H1 (cell line): ENCODE measurements around the gene RNF38. TPM values are rescaled to one million over a fixed set of nuclear protein-coding genes. Genes with fewer than 3 reads are reported as not detected.

Experiments used
- CTCF ChIA-PET: fragments of 300-600 bp; sonication (Branson Sonifier 250); formaldehyde crosslinking; loops from one replicate; lab custom pipeline; 2021; ENCODE audit not compliant: partially characterized antibody; lab: Charles Lee
- POLR2A ChIA-PET: fragments of 300-600 bp; sonication (Branson Sonifier 250); formaldehyde crosslinking; loops from one replicate; lab custom pipeline; 2021; ENCODE audit warnings: inconsistent platforms; ENCODE audit not compliant: partially characterized antibody; lab: Charles Lee
- DNase-seq, 2 experiments: peaks; one replicate each; pipeline versions ENCODE4 v3.0.0 to v3.0.0-alpha.2; 2010 to 2022; ENCODE audit warnings: low spot score in 2 of 2, low read depth in 1 of 2, mixed read lengths in 1 of 2
- FAIRE-seq: peaks from 2 replicates; lab custom pipeline; 2011; peaks lifted over from hg19 to GRCh38; lab: Jason Lieb, UNC
- H2AFZ ChIP-seq: 2 replicates; pipeline ENCODE4 v1.8.1; 2012; ENCODE audit warnings: low read length, inconsistent platforms
- H2AK5ac ChIP-seq: 2 replicates; pipeline ENCODE4 v1.6.1; 2013; ENCODE audit warnings: low read depth, low read length
- H2BK120ac ChIP-seq: replicated peaks from 2 replicates; pipeline ENCODE3; 2013; ENCODE audit warnings: low read depth, low read length, inconsistent platforms
- H2BK12ac ChIP-seq: 2 replicates; pipeline ENCODE4 v1.6.1; 2013; ENCODE audit warnings: low read depth, low read length
- H2BK15ac ChIP-seq: 2 replicates; pipeline ENCODE4 v1.6.1; 2013; ENCODE audit warnings: low read length
- H2BK20ac ChIP-seq: 2 replicates; pipeline ENCODE4 v1.6.1; 2013; ENCODE audit warnings: low read length
- H2BK5ac ChIP-seq: 2 replicates; pipeline ENCODE4 v1.6.1; 2013; ENCODE audit warnings: low read depth, low read length
- H3K14ac ChIP-seq: 2 replicates; pipeline ENCODE4 v1.6.1; 2013; ENCODE audit warnings: inconsistent platforms; ENCODE audit not compliant: insufficient read length
- H3K18ac ChIP-seq: 2 replicates; pipeline ENCODE4 v1.6.1; 2013; ENCODE audit warnings: low read length; ENCODE audit errors: extremely low read depth
- H3K23ac ChIP-seq: 2 replicates; pipeline ENCODE4 v1.6.1; 2013; ENCODE audit warnings: inconsistent platforms; ENCODE audit not compliant: insufficient read length
- H3K23me2 ChIP-seq: 2 replicates; pipeline ENCODE4 v1.6.1; 2013; ENCODE audit warnings: low read depth, low read length
- H3K27ac ChIP-seq: 2 replicates; pipeline ENCODE4 v1.6.1; 2011; ENCODE audit warnings: low read depth, low read length, inconsistent platforms
- H3K27me3 ChIP-seq, 4 experiments: replicated peaks in 1 of 4; 1 replicate in 1 of 4; 2 replicates in 3 of 4; pipeline versions ENCODE4 v1.6.1 to v1.8.1; 2011 to 2013; ENCODE audit warnings: low read length in 3 of 4, mild to moderate bottlenecking in 3 of 4, inconsistent platforms in 2 of 4, mixed read lengths in 2 of 4, moderate library complexity in 1 of 4; ENCODE audit not compliant: control insufficient read depth in 3 of 4, insufficient read depth in 3 of 4; ENCODE audit errors: extremely low read depth in 1 of 4
- H3K36me3 ChIP-seq, 4 experiments: 2 replicates each; pipeline versions ENCODE4 v1.6.1 to v1.8.1; 2011 to 2013; ENCODE audit warnings: mild to moderate bottlenecking in 4 of 4, low read length in 3 of 4, moderate library complexity in 2 of 4, control low read depth in 1 of 4, inconsistent platforms in 1 of 4; ENCODE audit not compliant: insufficient read depth in 4 of 4, control insufficient read depth in 2 of 4
- H3K4ac ChIP-seq: replicated peaks from 2 replicates; pipeline ENCODE3; 2013; ENCODE audit warnings: low read length, low read depth, mixed read lengths, inconsistent platforms; ENCODE audit not compliant: insufficient read length
- H3K4me1 ChIP-seq, 4 experiments: replicated peaks in 1 of 4; 1 replicate in 1 of 4; 2 replicates in 3 of 4; pipeline versions ENCODE4 v1.6.1 to v1.8.1; 2011 to 2013; ENCODE audit warnings: low read length in 3 of 4, inconsistent platforms in 2 of 4, mixed read lengths in 1 of 4; ENCODE audit not compliant: insufficient read depth in 4 of 4, control insufficient read depth in 3 of 4
- H3K4me2 ChIP-seq, 2 experiments: 2 replicates each; pipeline versions ENCODE4 v1.6.1 to v1.8.1; 2011 to 2013; ENCODE audit warnings: low read depth in 2 of 2, low read length in 2 of 2, control low read depth in 1 of 2, inconsistent platforms in 1 of 2, mild to moderate bottlenecking in 1 of 2; ENCODE audit not compliant: insufficient read depth in 1 of 2
- H3K4me3 ChIP-seq, 4 experiments: fragments of 200-600, 300-600 bp in 1 of 4; sonication (generic), shearing (Covaris generic), sonication (Bioruptor Twin) in 1 of 4; 2 replicates each; pipeline versions ENCODE4 v1.5.1 to v1.8.1; 2011 to 2016; ENCODE audit warnings: low read length in 4 of 4, low read depth in 3 of 4, control low read depth in 2 of 4, inconsistent platforms in 2 of 4, mild to moderate bottlenecking in 2 of 4, mixed read lengths in 1 of 4, moderate library complexity in 1 of 4; ENCODE audit not compliant: insufficient read depth in 2 of 4; ENCODE audit errors: extremely low read depth in 1 of 4
- H3K56ac ChIP-seq: replicated peaks from 2 replicates; pipeline ENCODE3; 2013; ENCODE audit warnings: low read depth, mild to moderate bottlenecking, mixed read lengths, low read length, inconsistent platforms; ENCODE audit not compliant: insufficient read length
- H3K79me1 ChIP-seq: 2 replicates; pipeline ENCODE4 v1.6.1; 2013; ENCODE audit warnings: low read depth, low read length, control low read depth
- H3K79me2 ChIP-seq, 2 experiments: 2 replicates each; pipeline versions ENCODE4 v1.6.1 to v1.8.1; 2012 to 2013; ENCODE audit warnings: low read length in 2 of 2, mild to moderate bottlenecking in 2 of 2, inconsistent platforms in 1 of 2; ENCODE audit not compliant: insufficient read depth in 2 of 2, control insufficient read depth in 1 of 2
- H3K9ac ChIP-seq, 4 experiments: replicated peaks in 1 of 4; 1 replicate in 1 of 4; 2 replicates in 3 of 4; pipeline versions ENCODE4 v1.6.1 to v1.8.1; 2011 to 2013; ENCODE audit warnings: low read depth in 3 of 4, low read length in 3 of 4, control low read depth in 2 of 4, mild to moderate bottlenecking in 2 of 4, moderate library complexity in 2 of 4, inconsistent platforms in 1 of 4; ENCODE audit errors: extremely low read depth in 1 of 4
- H3K9me3 ChIP-seq, 2 experiments: 2 replicates each; pipeline versions ENCODE4 v1.6.1 to v1.8.1; 2012 to 2013; ENCODE audit warnings: mild to moderate bottlenecking in 2 of 2, moderate library complexity in 2 of 2, control low read depth in 1 of 2, inconsistent platforms in 1 of 2, low read depth in 1 of 2, low read length in 1 of 2, mixed read lengths in 1 of 2; ENCODE audit not compliant: insufficient read depth in 2 of 2
- H4K20me1 ChIP-seq, 2 experiments: replicated peaks in 1 of 2; 2 replicates each; pipeline versions ENCODE3 to v1.8.1; 2011 to 2013; ENCODE audit warnings: inconsistent platforms in 2 of 2, low read length in 2 of 2, mild to moderate bottlenecking in 1 of 2; ENCODE audit not compliant: insufficient read depth in 2 of 2, control insufficient read depth in 1 of 2
- H4K5ac ChIP-seq: 2 replicates; pipeline ENCODE4 v1.6.1; 2013; ENCODE audit warnings: low read length, low read depth, mixed read lengths, inconsistent platforms; ENCODE audit not compliant: insufficient read length
- H4K8ac ChIP-seq: 2 replicates; pipeline ENCODE4 v1.8.0; 2013; ENCODE audit warnings: mild to moderate bottlenecking, moderate library complexity, low read length, inconsistent platforms; ENCODE audit not compliant: insufficient read depth; ENCODE audit errors: extremely low read depth
- H4K91ac ChIP-seq: replicated peaks from 2 replicates; pipeline ENCODE3; 2013; ENCODE audit warnings: low read length, mixed read lengths, inconsistent platforms; ENCODE audit not compliant: insufficient read length
- BACH1 ChIP-seq: IDR thresholded peaks from 2 replicates; pipeline ENCODE4 v1.6.1; 2012; ENCODE audit warnings: low read length, improper control_type of control experiment
- CEBPB ChIP-seq: IDR thresholded peaks from 2 replicates; pipeline ENCODE4 v1.6.1; 2012; ENCODE audit warnings: low read depth, low read length
- EZH2 ChIP-seq: fragments of 200-600 bp; sonication (generic); IDR thresholded peaks from 2 replicates; pipeline ENCODE4 v1.7.1; 2012; ENCODE audit warnings: low read depth, mild to moderate bottlenecking, moderate library complexity, low read length, inconsistent platforms; ENCODE audit not compliant: severe bottlenecking
- MAX ChIP-seq: IDR thresholded peaks from 2 replicates; pipeline ENCODE4 v1.6.1; 2012; ENCODE audit warnings: inconsistent platforms
- RAD21 ChIP-seq, 2 experiments: IDR thresholded peaks in 1 of 2; conservative IDR thresholded peaks in 1 of 2; 2 replicates each; pipeline ENCODE4 v1.6.1; 2011; ENCODE audit warnings: low read depth in 2 of 2, low read length in 2 of 2, improper control_type of control experiment in 1 of 2, inconsistent platforms in 1 of 2, mild to moderate bottlenecking in 1 of 2, moderate library complexity in 1 of 2
- SIX5 ChIP-seq: IDR thresholded peaks from 2 replicates; pipeline ENCODE4 v1.6.1; 2011; ENCODE audit warnings: mild to moderate bottlenecking, low read depth, low read length
- TAF1 ChIP-seq: IDR thresholded peaks from 2 replicates; pipeline ENCODE4 v1.6.1; 2011; ENCODE audit warnings: mild to moderate bottlenecking, low read depth, low read length
- USF2 ChIP-seq: IDR thresholded peaks from 2 replicates; pipeline ENCODE4 v1.6.1; 2011; ENCODE audit warnings: low read length, improper control_type of control experiment
- ZNF274 ChIP-seq: IDR thresholded peaks from 2 replicates; pipeline ENCODE4 v1.7.0; 2012; ENCODE audit warnings: low read length, borderline replicate concordance; ENCODE audit errors: extremely low read depth
- WGBS, 2 experiments: shearing (Covaris generic) in 1 of 2; methylation state at CpG; one replicate each; pipeline versions ENCODE4 v1.1.6 to v1.1.7; 2013 to 2015; ENCODE audit warnings: low lambda C conversion rate in 2 of 2, mixed read lengths in 2 of 2, inconsistent platforms in 1 of 2, low coverage in 1 of 2, missing lambda C conversion rate in 1 of 2; ENCODE audit not compliant: insufficient replicate concordance in 2 of 2, insufficient coverage in 1 of 2, insufficient read length in 1 of 2; ENCODE audit errors: extremely low coverage in 1 of 2, missing lambda C conversion rate in 1 of 2; 5-methylcytosine and 5-hydroxymethylcytosine counted together
- polyA plus RNA-seq, 7 experiments: library from polyadenylated mRNA; depleted of rRNA in 3 of 7; stranded (reverse) in 5 of 7; unstranded in 2 of 7; fragments of >200 nt in 5 of 7; fragments of 200-250 nt in 2 of 7; gene quantifications; 1 replicate in 5 of 7; 2 replicates in 1 of 7; 4 replicates in 1 of 7; pipeline versions ENCODE4 v1.2.1 to v1.2.3, GENCODE V29; 2011 to 2013; ENCODE audit warnings: missing spikeins in 2 of 7, mixed read lengths in 2 of 7
- total RNA-seq: library from RNA; stranded (reverse); fragmentation: NEBNext Ultra II Directional; extraction: Animal tissue kit (Norgen Biotek cat#: 25700); gene quantifications from 2 replicates; pipeline ENCODE4 v1.2.1, GENCODE V29; 2021

RNF38 gene
- total and polyA plus RNA-seq, 2 of the 8 experiments (the other 6 are each of a cell fraction or from before 2014, with no cell fraction given) = 54.9 to 60.9 TPM

- H3K79me1 ChIP-seq = no peaks in the 10 kb centered on the region
- no peak overlapping the region for H3K4me2 ChIP-seq
- no peak overlapping the region for H3K56ac ChIP-seq
- peak overlapping the region; percentile 54; the same call in 1 of the 2 replicates for H4K8ac ChIP-seq
- DNase-seq = peak in 1 of 2 experiments; percentile 48
- no peak overlapping the region for H2BK15ac ChIP-seq
- no peak overlapping the region for H3K14ac ChIP-seq
- H4K91ac ChIP-seq = no peak overlapping the region
- WGBS, 2 experiments = 75% methylated on average over 12 of the region's 12 CpGs; no CpG with 5 or more reads in 1 of the 2 experiments
- H4K5ac ChIP-seq = no peak overlapping the region
- no peak for FAIRE-seq
- peak overlapping the region; percentile 35; the same call in 1 of the 2 replicates for H2AFZ ChIP-seq
- no peaks in the 10 kb centered on the region for H3K36me3 ChIP-seq
- peak overlapping the region; percentile 70; the same call in 1 of the 2 replicates for H2AK5ac ChIP-seq
- no peaks in the 10 kb centered on the region for H3K79me2 ChIP-seq
- H4K20me1 ChIP-seq = no peaks in the 10 kb centered on the region
- no peak overlapping the region for H2BK120ac ChIP-seq
- ChIA-PET POLR2A (no interaction called here), CTCF (interaction anchor here (0.9 to 3.1 kb wide), 2 partner anchors 13 to 446 kb away, joined by 3 to 11 read pairs; no protein-coding TSS in a partner anchor)
- H3K4ac ChIP-seq = no peak overlapping the region
- H3K23ac ChIP-seq = no peak overlapping the region
- no peak overlapping the region for H3K27ac ChIP-seq
- no peak overlapping the region for H2BK20ac ChIP-seq
- no peak overlapping the region for H3K4me3 ChIP-seq
- no peaks in the 10 kb centered on the region for H3K27me3 ChIP-seq
- H3K23me2 ChIP-seq = no peaks in the 10 kb centered on the region
- H3K9ac ChIP-seq = peak overlapping the region in 1 of 4 experiments; percentile 28; a peak in 1 of 7 replicates
- H2BK12ac ChIP-seq = peak overlapping the region; percentile 29; the same call in 1 of the 2 replicates
- H3K18ac ChIP-seq = no peak overlapping the region
- no peaks in the 10 kb centered on the region for H3K9me3 ChIP-seq
- H3K4me1 ChIP-seq = peaks cover 0 to 6% (median 2%) of the 10 kb centered on the region in 4 experiments; a peak in 4 of 7 replicates
- no peak overlapping the region for H2BK5ac ChIP-seq
- TF ChIP-seq SIX5 (no peak), EZH2 (no peak), ZNF274 (no peak), TAF1 (0 out of 2 replicates have a peak, but pooled peaks have one; percentile 41), MAX (no peak), BACH1 (no peak), CEBPB (no peak), USF2 (no peak), RAD21 (IDR thresholded peaks at IDR 0.05 in 1 of 2, conservative IDR thresholded peaks at IDR 0.05 in 1 of 2; ENCODE audit: low read depth in 2 of 2, low read length in 2 of 2) (peak in 1 of 2 experiments; percentile 30; a peak in 1 of 4 replicates)
These were observed 107.4 kb downstream of the RNF38 start for GRCh38 chr9:36292641-36293040.
